Measurements from ENCODE around the gene FGF23.
A peak's percentile ranks its signal among the peaks of the same experiment; 100 is the strongest.

DNA sequence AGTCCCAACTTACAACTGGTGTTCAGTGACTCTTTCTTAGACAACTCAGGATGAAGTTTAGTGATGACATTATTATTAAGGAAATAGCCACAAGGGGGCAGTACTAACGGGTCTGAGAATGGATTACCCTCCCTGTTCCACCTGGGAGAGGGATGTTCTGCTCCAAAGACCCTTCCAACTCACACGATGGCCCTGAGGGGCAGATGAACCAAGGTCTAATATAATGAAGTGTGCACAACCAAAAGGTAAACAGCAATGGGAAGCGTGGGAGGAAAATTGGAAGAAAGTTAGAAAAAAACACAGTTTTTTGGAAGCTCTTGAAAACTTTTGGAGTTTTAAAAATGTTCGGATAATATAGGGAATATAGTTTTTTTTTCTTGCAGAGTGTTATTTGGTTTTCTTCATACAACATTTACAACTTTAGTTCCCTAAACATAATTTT, 42.1 kb upstream of the FGF23 start:
- TF ChIP-seq, protein P1, sequence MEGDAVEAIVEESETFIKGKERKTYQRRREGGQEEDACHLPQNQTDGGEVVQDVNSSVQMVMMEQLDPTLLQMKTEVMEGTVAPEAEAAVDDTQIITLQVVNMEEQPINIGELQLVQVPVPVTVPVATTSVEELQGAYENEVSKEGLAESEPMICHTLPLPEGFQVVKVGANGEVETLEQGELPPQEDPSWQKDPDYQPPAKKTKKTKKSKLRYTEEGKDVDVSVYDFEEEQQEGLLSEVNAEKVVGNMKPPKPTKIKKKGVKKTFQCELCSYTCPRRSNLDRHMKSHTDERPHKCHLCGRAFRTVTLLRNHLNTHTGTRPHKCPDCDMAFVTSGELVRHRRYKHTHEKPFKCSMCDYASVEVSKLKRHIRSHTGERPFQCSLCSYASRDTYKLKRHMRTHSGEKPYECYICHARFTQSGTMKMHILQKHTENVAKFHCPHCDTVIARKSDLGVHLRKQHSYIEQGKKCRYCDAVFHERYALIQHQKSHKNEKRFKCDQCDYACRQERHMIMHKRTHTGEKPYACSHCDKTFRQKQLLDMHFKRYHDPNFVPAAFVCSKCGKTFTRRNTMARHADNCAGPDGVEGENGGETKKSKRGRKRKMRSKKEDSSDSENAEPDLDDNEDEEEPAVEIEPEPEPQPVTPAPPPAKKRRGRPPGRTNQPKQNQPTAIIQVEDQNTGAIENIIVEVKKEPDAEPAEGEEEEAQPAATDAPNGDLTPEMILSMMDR (IDR thresholded peaks at IDR 0.05) = peak; percentile 90
- TF ChIP-seq ZFX (IDR thresholded peaks at IDR 0.05; ENCODE audit: borderline replicate concordance) = no peak

Measured in 22Rv1 (cell line).